Right atrium auricular region (tissue), 2 donors: Measurements from ENCODE around the gene PRG2. TPM values are rescaled to one million over a fixed set of nuclear protein-coding genes. Genes with fewer than 3 reads are reported as not detected.

Experiments used
- DNase-seq: peaks from one replicate; pipeline ENCODE4 v3.0.0-alpha.2; 2019; ENCODE audit warnings: low spot score
- H3K27ac ChIP-seq, 2 donors: fragments of 200-600 bp; sonication (generic); 1 replicate in 1 of 2; 2 replicates in 1 of 2; pipeline ENCODE4 v1.5.1; 2016 to 2019
- H3K27me3 ChIP-seq, 2 donors: fragments of 200-600 bp; sonication (generic); one replicate each; pipeline versions ENCODE4 v1.5.1 to v1.6.0; 2017 to 2019
- H3K36me3 ChIP-seq: fragments of 200-600 bp; sonication (generic); one replicate; pipeline ENCODE4 v1.5.1; 2016
- H3K4me1 ChIP-seq, 2 donors: fragments of 200-600 bp; sonication (generic); one replicate each; pipeline versions ENCODE4 v1.5.1 to v1.6.0; 2017 to 2019
- H3K4me3 ChIP-seq, 2 donors: fragments of 200-600 bp; sonication (generic); 1 replicate in 1 of 2; 2 replicates in 1 of 2; pipeline ENCODE4 v1.5.1; 2017 to 2019; ENCODE audit warnings: mild to moderate bottlenecking in 1 of 2, moderate library complexity in 1 of 2
- H3K9me3 ChIP-seq, 2 donors: fragments of 200-600 bp; sonication (generic); one replicate each; pipeline ENCODE4 v1.5.1; 2019
- CTCF ChIP-seq, 2 donors: fragments of 200-600 bp; sonication (generic); IDR thresholded peaks; one replicate each; pipeline ENCODE4 v1.5.1; 2019; ENCODE audit warnings: antibody characterized with exemption in 2 of 2
- total RNA-seq, 2 donors: library from RNA; depleted of rRNA; stranded (reverse); fragments of >200 nt; gene quantifications; one replicate each; pipeline ENCODE4 v1.1.0, GENCODE V29; 2016

Gene PRG2, protein sequence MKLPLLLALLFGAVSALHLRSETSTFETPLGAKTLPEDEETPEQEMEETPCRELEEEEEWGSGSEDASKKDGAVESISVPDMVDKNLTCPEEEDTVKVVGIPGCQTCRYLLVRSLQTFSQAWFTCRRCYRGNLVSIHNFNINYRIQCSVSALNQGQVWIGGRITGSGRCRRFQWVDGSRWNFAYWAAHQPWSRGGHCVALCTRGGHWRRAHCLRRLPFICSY
- not detected for total RNA-seq

- Histone ChIP-seq H3K9me3 (no peaks in the 10 kb centered on the region), H3K27me3 (no peaks in the 10 kb centered on the region), H3K4me1 (no peaks in the 10 kb centered on the region), H3K27ac (no peak within 1 kb of the TSS), H3K4me3 (no peak within 1 kb of the TSS), H3K36me3 (no peaks in the 10 kb centered on the region)
- no peak for TF ChIP-seq CTCF (IDR thresholded peaks at IDR 0.05)
- DNase-seq, result no peak
These were observed at the start of gene PRG2 for GRCh38 chr11:57390535-57390934. TSS of gene PRG2 (minus strand) at chr11:57390650. CDS start at chr11:57389944, 706 bp downstream.

- no peak overlapping the region for H3K27ac ChIP-seq
- no peaks in the 10 kb centered on the region for H3K27me3 ChIP-seq
- H3K4me1 ChIP-seq, result no peaks in the 10 kb centered on the region
- no peak overlapping the region for H3K4me3 ChIP-seq
- no peaks in the 10 kb centered on the region for H3K36me3 ChIP-seq
- DNase-seq, result no peak
- no peaks in the 10 kb centered on the region for H3K9me3 ChIP-seq
- no peak for TF ChIP-seq CTCF (IDR thresholded peaks at IDR 0.05)
These were observed 49.3 kb upstream of the PRG2 start for GRCh38 chr11:57439786-57440185.

DNA sequence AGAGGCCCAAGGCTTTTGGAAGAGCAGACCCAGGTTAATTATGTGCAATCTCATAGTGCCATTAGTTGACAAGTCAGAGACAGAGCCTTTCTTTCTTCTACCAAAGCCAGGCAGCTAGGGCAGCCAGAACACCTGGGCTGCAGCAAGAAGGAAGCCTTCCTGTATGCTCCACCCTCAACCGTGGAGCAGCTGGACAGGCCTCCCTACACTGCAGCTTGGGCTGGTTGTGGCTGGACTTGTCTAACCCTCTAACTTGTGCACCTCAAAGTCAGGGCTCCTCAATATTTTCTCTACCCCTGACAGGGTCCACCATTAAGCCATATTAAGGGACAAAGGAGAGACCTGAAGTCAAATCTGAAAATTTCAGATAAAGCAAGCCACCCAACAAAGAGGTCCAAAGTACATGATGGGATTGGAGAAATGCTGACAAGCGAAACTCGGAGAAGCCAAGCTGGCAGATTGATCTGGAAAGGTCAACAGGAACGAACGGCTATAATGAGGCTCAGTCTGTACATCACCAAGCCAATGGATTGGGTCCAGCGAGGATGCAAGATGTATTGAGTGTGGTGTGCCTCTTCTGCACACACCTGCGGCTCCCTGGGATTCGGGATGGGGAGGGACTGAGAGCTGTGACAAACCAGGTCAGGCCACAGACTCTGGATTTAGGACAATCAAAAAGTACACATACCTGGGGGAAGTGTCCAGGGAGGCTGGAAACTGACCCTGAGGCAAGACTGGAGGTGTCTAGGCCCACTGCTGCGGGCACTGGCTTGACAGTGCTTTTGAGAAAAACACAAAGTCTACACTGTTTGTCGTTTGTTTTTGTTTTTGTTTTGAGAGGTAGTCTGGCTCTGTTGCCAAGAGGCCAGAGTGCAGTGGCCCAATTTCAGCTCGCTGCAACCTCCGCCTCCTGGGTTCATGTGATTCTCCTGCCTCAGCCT, 48.2 kb upstream of the PRG2 start:
- Histone ChIP-seq H3K36me3 (no peaks in the 10 kb centered on the region), H3K27me3 (no peaks in the 10 kb centered on the region), H3K27ac (no peak overlapping the region), H3K9me3 (no peaks in the 10 kb centered on the region), H3K4me3 (no peak overlapping the region), H3K4me1 (no peaks in the 10 kb centered on the region)
- DNase-seq, result no peak
- no peak for TF ChIP-seq CTCF (IDR thresholded peaks at IDR 0.05)

GRCh38 chr11:57436031-57436430, 45.6 kb upstream of the PRG2 start:
- no peak overlapping the region for H3K4me3 ChIP-seq
- no peaks in the 10 kb centered on the region for H3K36me3 ChIP-seq
- H3K4me1 ChIP-seq, result no peaks in the 10 kb centered on the region
- H3K9me3 ChIP-seq, result no peaks in the 10 kb centered on the region
- H3K27ac ChIP-seq, result no peak overlapping the region
- no peaks in the 10 kb centered on the region for H3K27me3 ChIP-seq
- TF ChIP-seq CTCF (IDR thresholded peaks at IDR 0.05), result no peak
- no peak for DNase-seq

DNA sequence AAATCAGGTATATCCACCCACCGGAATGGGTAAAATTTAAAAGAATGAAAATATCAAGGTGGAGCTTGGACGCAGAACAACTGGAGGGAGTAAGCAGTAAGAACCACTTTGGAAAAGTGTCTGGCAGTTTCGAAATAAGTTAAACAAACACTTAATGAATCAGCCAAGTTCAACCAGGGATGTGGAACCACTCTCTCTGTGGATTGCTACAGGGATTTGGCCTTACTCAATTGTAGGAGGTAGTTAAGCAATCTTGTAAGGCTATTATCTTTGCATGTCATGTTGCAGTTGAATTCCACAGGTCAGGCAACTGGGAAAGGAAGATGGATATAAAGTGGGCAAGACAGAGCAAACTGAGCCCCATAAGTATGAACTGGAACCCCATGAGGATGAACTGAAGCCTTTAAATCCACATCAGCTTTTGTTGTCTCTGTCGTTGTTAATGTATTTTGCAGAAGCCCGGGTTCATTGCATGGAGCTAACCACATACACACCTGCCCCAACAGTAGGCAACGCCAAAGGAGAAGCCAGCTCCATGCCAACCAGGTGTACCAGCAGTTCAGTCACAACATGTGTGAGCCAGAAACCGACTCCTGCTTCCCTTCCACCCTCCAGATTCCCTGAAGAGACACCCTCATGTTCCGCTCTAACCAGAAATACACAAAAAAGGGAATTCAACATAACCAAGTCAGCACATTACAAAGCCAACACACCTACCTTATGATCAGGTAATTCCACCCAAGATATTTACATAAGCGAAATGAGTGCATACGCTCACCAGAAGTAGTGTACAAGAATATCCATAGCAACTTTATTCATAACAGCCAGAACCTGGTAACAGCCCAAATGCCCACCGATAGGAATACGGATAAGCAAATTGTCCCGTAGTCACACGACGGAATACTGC, 44.4 kb upstream of the PRG2 start:
- Histone ChIP-seq H3K4me3 (no peak overlapping the region), H3K9me3 (no peaks in the 10 kb centered on the region), H3K4me1 (peaks cover 0 to 5% of the 10 kb centered on the region in 2 donors), H3K27me3 (no peaks in the 10 kb centered on the region), H3K27ac (peak overlapping the region in 1 of 2 donors; percentile 49), H3K36me3 (no peaks in the 10 kb centered on the region)
- no peak for TF ChIP-seq CTCF (IDR thresholded peaks at IDR 0.05)
- DNase-seq, result no peak
